HG03060 (cell line): ENCODE measurements around the gene PRDM12.
"Not testable (repeated sequence)": the region's sequence is repeated elsewhere in the genome, so short reads cannot be mapped to it uniquely, and the experiment has no call there.

ENCODE experiments used
- ATAC-seq: cut with Tn5 transposase; IDR thresholded peaks from one replicate; pipeline ENCODE4 v1.9.1; 2021; ENCODE audit warnings: low read depth, moderate number of reproducible peaks; ENCODE audit not compliant: unreplicated experiment

The PRDM12 gene

GRCh38 chr9:130663258-130663976 lies 977 bp upstream of the PRDM12 start:
- ATAC-seq, result no peak

GRCh38 chr9:130663977-130664250 lies 480 bp upstream of the PRDM12 start:
- no peak for ATAC-seq

- no peak for ATAC-seq
These were observed 636 bp downstream of the PRDM12 start for GRCh38 chr9:130665029-130665430.

- ATAC-seq, result no peak
These were observed 1.3 kb downstream of the PRDM12 start for GRCh38 chr9:130665431-130666392.

GRCh38 chr9:130666393-130667119 lies 2.2 kb downstream of the PRDM12 start:
- no peak for ATAC-seq

GRCh38 chr9:130667120-130667435 lies 2.7 kb downstream of the PRDM12 start:
- no peak for ATAC-seq

- ATAC-seq, result no peak
These were observed 3.8 kb downstream of the PRDM12 start for GRCh38 chr9:130668196-130668595.

GRCh38 chr9:130668659-130669058 lies 4.3 kb downstream of the PRDM12 start:
- ATAC-seq, result no peak

GRCh38 chr9:130669965-130670364 lies 5.6 kb downstream of the PRDM12 start:
- no peak for ATAC-seq

GRCh38 chr9:130670644-130671043 lies 6.2 kb downstream of the PRDM12 start:
- ATAC-seq, result no peak

GRCh38 chr9:130672466-130672865 lies 8.1 kb downstream of the PRDM12 start:
- ATAC-seq, result no peak

GRCh38 chr9:130672933-130673615 lies 8.7 kb downstream of the PRDM12 start:
- ATAC-seq, result no peak

GRCh38 chr9:130675396-130675795 lies 11.0 kb downstream of the PRDM12 start:
- no peak for ATAC-seq

- ATAC-seq, result no peak
These were observed 12.9 kb downstream of the PRDM12 start for GRCh38 chr9:130677252-130677651.

GRCh38 chr9:130680836-130681768 lies 16.7 kb downstream of the PRDM12 start:
- ATAC-seq, result no peak

GRCh38 chr9:130681769-130682420 lies 17.5 kb downstream of the PRDM12 start:
- ATAC-seq, result no peak

- no peak for ATAC-seq
These were observed 18.2 kb downstream of the PRDM12 start for GRCh38 chr9:130682421-130683121.

GRCh38 chr9:130685104-130685503 lies 20.7 kb downstream of the PRDM12 start:
- ATAC-seq, result no peak

GRCh38 chr9:130685945-130686344 lies 21.6 kb downstream of the PRDM12 start:
- not testable (repeated sequence) for ATAC-seq
